Fibroblast of pulmonary artery (primary cell): ENCODE results near the gene KCNQ1.
A peak's percentile ranks its signal among the peaks of the same experiment; 100 is the strongest.

Source experiments
- DNase-seq: peaks from one replicate; pipeline ENCODE4 v3.0.0-alpha.2; 2010; ENCODE audit warnings: low read depth
- H3K4me3 ChIP-seq: replicated peaks from 2 replicates; pipeline ENCODE4 v1.5.1; 2011; ENCODE audit warnings: low read depth, mild to moderate bottlenecking, control low read depth, low read length, moderate library complexity
- CTCF ChIP-seq: IDR thresholded peaks from 2 replicates; pipeline ENCODE4 v1.5.1; 2011; ENCODE audit warnings: mild to moderate bottlenecking, control low read depth, low read length, inconsistent platforms; ENCODE audit errors: missing control alignments

KCNQ1 gene

GRCh38 chr11:2702771-2703362 lies 258.1 kb downstream of the KCNQ1 start:
- no peak overlapping the region for H3K4me3 ChIP-seq
- no peak for DNase-seq
- no peak for TF ChIP-seq CTCF

GRCh38 chr11:2703363-2704141 lies 258.7 kb downstream of the KCNQ1 start:
- peak; percentile 42 for DNase-seq
- no peak for TF ChIP-seq CTCF
- no peak overlapping the region for H3K4me3 ChIP-seq

DNA sequence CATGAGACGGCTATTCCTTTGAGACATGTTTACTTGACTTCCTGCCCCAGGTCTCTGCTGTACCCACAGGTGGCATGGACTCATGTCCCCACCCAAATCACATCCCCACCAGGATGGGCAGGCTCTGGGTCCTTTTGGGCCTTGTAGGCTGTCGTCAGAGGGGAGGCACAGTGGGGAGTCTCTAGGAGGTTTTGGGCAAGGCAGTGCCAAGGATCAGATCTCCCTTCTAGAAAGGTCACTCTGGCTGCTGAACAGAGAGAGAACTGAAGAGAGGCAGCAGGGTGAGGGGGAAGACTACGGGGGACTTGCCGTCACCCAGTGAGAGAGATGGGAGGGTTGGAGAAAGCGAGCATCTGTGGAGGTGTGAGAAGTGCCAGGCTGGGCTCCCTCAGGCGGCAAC lies 259.5 kb downstream of the KCNQ1 start:
- H3K4me3 ChIP-seq: no peak overlapping the region
- DNase-seq: no peak

GRCh38 chr11:2704896-2705606 lies 260.2 kb downstream of the KCNQ1 start:
- no peak overlapping the region for H3K4me3 ChIP-seq
- no peak for TF ChIP-seq CTCF
- DNase-seq: no peak

More for the DNA sequence above, 259.5 kb downstream of the KCNQ1 start:
- TF ChIP-seq CTCF: no peak

DNA sequence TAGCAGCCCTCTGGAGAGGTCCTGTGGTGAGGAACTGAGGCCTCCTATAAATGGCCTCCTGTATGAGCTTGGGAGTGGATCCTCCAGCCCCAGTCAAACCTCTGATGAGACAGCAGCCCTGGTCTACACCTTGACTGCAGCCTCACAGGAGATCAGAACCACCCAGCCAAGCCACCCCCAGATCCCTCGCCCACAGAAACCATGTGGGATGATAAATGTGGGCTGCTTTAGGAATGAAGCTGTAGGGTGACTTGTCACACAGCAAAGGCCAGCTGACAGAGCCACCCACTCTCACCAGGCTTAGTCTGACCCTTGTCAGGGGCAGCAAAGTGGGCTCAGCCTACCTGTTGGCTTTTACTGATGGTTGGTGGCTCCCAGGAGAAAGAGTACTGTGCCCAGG lies 261.5 kb downstream of the KCNQ1 start:
- no peak overlapping the region for H3K4me3 ChIP-seq
- TF ChIP-seq CTCF: no peak
- DNase-seq: no peak

DNA sequence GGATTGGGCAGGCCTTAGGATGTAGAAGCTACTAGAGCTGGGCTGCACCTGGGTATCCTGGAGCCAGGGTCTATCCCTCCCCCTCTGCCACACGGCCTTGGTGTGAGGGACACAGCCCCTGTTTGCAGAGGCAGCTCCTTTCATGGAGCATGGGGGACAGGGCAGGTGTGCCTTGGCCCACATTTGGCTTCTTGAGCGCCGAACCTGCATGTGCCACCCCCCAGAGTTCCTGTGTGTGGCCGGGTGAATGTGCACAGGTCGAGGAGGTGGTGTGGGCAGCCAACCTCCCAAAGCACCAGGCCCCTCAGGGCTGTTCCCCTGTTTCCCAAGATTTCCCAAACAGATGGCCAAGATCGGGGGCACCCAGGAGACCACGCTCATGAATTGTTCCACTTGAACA lies 262.9 kb downstream of the KCNQ1 start:
- DNase-seq: no peak
- no peak overlapping the region for H3K4me3 ChIP-seq
- TF ChIP-seq CTCF: no peak
